Upper lobe of left lung (tissue), 4 donors: ENCODE data around the gene HTR2B.

Source experiments
- POLR2A ChIP-seq, 4 donors: fragments of 450-650 bp; IDR thresholded peaks; one replicate each; pipeline ENCODE4 v1.5.1; 2016 to 2017; ENCODE audit warnings: antibody characterized with exemption in 4 of 4, mild to moderate bottlenecking in 2 of 4
- TF ChIP-seq, protein P1 (sequence below), 6 experiments: fragments of 450-650 bp in 4 of 6; fragments of 200-600 bp in 2 of 6; sonication (generic) in 2 of 6; IDR thresholded peaks; one replicate each; pipeline ENCODE4 v1.5.1; 2016 to 2019; ENCODE audit warnings: antibody characterized with exemption in 6 of 6

DNA sequence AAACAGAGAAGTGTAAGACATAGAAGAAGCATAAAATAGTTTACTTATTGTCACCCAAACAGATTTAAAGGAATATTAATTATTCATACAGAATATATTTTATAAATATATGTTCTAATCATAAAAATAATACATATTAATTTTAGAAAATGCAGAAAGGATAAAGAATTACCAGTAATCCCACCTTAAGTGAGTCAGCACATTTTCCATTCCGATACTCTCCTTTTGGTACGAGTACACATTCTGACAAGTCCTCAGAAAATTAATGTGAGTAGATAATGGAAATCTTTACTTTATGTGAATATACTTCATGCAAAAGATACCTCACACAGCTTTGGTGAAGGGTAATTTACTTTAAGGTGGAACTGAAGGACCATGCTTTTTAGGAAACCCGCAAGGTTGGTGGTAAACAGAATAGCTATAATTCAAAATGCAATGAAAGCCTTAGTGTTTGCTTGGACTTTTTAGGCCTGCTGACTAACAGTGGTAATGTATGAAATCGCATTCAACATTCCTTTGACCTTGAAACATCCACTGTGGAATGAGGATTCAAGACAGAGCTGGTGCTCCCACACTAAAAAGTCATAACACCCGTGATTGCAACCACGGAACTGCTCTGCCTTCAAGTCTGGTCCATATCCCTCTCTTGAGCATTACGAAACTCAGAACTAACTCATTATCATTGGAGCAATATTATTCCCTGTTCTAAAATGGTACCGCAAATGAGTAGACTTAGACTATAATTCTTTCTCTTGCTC is 28.1 kb upstream of the HTR2B start:
- TF ChIP-seq POLR2A (IDR thresholded peaks at IDR 0.05) = no peak
- TF ChIP-seq, protein P1, sequence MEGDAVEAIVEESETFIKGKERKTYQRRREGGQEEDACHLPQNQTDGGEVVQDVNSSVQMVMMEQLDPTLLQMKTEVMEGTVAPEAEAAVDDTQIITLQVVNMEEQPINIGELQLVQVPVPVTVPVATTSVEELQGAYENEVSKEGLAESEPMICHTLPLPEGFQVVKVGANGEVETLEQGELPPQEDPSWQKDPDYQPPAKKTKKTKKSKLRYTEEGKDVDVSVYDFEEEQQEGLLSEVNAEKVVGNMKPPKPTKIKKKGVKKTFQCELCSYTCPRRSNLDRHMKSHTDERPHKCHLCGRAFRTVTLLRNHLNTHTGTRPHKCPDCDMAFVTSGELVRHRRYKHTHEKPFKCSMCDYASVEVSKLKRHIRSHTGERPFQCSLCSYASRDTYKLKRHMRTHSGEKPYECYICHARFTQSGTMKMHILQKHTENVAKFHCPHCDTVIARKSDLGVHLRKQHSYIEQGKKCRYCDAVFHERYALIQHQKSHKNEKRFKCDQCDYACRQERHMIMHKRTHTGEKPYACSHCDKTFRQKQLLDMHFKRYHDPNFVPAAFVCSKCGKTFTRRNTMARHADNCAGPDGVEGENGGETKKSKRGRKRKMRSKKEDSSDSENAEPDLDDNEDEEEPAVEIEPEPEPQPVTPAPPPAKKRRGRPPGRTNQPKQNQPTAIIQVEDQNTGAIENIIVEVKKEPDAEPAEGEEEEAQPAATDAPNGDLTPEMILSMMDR (IDR thresholded peaks at IDR 0.05) = no peak
